HG02678 (cell line): ENCODE results near the gene RBM12.
"Not testable (repeated sequence)": the region's sequence is repeated elsewhere in the genome, so short reads cannot be mapped to it uniquely, and the experiment has no call there.

Experiments used
- ATAC-seq: cut with Tn5 transposase; IDR thresholded peaks from one replicate; pipeline ENCODE4 v1.9.1; 2021; ENCODE audit warnings: mild to moderate bottlenecking, moderate library complexity; ENCODE audit not compliant: unreplicated experiment

The RBM12 gene

DNA sequence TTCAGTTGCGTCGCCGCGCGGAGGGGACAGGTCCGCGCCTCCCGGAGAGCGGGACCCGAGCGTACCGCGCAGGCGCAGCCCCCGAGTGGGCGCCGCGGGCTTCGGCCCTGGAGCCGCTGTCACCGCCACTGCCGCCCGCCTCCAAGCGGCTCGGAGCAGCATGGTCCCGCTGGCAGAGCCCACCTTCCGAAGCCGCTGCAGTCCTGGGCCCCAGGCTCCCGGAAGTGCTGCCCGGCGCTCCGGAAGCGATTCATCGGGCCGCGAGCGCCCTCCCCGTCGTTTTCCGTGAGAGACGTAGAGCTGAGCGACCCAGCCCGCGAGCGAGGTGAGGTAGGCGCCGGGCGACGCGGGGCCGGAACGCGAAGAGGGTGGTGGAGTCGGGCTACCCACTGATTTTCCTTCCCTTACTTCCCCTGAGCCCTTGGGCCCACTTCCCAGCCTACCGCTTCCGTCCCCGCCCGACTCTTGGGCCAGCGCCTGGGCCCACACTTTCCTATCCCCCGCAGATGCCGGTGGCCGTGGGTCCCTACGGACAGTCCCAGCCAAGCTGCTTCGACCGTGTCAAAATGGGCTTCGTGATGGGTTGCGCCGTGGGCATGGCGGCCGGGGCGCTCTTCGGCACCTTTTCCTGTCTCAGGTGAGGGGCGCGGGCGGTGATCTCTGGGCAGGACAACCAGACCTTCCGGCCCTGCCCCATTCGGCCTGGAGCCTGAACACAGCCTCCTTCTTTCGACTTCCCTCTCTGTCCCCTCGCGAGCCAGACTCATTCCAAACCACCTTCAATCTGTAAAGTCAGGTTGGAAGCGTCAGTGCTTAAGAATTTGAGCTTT lies 34.6 kb upstream of the RBM12 start, which contains the start of the genes NFS1 and ROMO1:
Gene NFS1, minus strand, starts transcription at position 226 of the 830 bp plus-strand sequence. Its CDS starts 64 bp downstream, at position 162.
Gene ROMO1, plus strand, starts transcription at position 279 of the 830 bp plus-strand sequence. Its CDS starts 228 bp downstream, at position 507.
- ATAC-seq: peak; percentile 78

DNA sequence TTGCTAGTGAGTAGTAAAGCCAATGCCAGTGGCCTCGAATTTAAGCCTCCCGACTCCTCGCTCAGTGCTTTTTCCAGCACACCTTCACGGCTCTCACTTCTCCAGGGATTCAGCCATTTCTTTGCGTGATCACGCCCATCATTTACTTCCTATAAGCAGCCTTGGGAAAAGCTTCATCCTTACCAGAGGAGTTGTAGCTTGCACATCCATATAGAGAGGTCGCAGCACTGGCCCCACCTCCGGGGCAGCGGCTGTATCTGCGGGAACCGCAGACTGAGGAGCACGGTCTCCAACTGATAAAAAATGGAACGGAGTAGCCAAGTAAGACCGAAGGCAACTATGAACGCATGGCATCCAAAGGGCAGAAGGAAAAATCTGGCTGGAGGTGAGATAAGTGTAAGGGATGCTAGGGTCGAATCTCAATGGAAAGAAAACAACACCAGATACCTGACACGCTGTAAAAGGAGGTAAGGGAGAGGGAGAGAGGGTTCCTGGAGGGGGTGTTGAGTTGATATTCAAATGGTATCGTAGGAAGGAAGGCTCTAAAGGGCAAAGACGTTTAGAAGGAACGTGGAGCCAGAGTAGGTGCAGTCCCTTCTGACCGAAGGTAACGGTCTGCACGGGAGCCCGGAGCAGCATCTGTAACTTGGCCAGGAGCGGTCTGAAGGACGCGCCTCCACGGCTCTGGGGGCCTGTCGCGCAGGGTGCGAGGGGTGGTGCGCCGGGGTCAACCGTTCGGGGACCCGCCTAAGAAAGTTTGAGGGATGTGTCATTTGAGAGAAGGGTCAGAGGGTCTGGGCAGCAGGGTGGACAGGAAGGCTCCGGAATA lies 33.8 kb upstream of the RBM12 start:
- peak; percentile 29 for ATAC-seq

DNA sequence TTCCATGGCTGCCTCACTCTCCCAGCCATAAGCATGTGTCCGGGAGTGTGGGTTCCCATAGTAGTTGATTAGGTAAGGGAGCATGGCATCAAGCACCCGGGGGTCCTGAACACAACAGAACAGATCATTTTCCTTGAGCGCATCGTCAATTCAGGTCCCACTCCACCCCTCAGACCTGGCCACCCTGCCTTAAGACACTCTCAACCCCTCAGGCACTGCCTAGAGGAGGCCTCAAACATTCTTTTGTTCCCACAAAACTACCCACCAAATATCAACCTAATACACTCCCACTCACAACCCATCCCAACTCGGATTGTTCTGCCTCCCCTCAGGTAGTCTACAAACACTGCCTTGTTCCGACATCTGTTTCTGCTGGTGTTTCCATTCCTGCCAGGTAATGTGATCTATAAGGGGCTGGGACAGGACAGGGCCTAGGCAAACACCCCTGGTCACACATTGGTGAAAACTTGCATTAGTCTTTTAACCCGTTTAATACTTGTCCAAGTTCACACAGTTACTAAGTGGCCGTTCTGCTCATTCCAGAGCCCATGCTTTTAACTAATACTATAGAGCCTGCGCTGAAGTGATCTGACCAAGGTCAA lies 33.1 kb upstream of the RBM12 start:
- no peak for ATAC-seq

DNA sequence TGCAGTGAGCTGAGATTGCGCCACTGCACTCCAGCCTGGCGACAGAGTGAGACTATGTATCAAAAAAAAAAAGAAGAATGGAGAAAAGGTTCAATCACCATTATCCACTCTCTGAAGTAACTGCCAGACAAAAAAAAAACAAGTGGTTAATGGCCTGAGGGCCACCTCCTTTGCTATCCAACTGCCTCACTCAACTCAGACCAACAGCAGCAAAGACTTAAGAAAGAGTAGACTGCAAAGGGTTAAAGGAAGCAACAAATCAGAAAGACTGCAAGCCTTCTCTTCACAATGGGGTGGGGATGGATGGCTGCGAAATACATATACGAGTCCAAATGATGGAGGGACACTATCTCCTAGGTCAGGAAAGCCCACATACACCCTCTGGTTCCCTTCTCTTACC lies 31.3 kb upstream of the RBM12 start:
- ATAC-seq: no peak

- ATAC-seq: no peak
These were observed 30.6 kb upstream of the RBM12 start for GRCh38 chr20:35695245-35695749.

DNA sequence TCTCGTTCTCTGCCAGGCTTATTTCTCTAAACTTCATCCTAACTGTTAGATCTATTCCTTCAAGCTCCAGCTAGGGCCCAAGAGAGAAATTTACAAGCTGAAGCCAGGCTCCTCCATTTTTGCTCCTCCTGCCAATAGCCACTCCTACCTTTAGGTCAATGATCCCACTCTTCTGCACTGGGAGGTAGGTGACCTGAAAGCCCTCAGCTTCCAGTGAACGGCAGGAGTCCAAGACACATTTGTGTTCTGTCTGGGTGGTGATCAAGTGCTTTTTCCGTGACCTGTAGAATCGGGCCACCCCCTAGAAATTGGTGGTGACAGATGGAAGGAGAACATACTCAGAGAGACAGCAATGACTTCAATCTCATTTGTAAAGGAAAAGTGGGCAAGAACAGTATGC lies 25.6 kb upstream of the RBM12 start:
- ATAC-seq: no peak

GRCh38 chr20:35686872-35687271 lies 22.2 kb upstream of the RBM12 start:
- not testable (repeated sequence) for ATAC-seq

GRCh38 chr20:35685368-35685767 lies 20.7 kb upstream of the RBM12 start:
- ATAC-seq: not testable (repeated sequence)

GRCh38 chr20:35681960-35682359 lies 17.3 kb upstream of the RBM12 start:
- ATAC-seq: no peak

DNA sequence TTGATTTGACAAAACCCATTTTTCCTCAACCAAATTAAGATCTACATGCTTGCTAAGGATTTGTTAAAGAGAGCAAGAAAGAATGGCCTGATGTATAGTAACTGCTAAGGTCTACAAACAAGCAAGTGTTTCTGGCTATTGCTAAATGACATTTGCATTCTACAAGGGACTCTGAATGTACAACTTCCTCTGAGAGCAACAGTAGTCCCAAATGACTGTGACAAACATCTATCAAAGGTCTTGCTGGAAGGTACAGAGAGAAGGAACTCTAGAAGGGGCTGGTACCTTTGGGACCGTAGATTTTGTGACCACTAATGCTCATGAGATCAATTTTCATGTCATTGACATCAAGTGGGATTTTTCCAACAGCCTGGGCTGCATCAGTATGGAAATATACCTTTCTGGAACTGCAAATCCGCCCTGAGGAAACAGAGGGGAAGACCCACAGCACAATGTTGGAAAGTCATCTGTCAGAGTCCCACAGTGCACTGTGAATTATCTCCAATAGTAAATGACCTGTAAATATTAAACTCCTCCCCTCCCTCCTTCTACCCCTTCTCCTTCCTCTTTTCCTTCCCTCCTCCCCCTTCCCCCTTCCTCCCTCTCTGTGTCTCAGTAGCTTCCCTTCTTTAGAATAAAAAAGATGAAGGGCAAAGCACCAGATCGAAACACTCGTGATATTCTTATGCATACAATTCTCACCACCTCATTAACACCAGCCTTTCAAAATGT lies 15.9 kb upstream of the RBM12 start:
- no peak for ATAC-seq

- no peak for ATAC-seq
These were observed 10.2 kb upstream of the RBM12 start for GRCh38 chr20:35674921-35675320.

DNA sequence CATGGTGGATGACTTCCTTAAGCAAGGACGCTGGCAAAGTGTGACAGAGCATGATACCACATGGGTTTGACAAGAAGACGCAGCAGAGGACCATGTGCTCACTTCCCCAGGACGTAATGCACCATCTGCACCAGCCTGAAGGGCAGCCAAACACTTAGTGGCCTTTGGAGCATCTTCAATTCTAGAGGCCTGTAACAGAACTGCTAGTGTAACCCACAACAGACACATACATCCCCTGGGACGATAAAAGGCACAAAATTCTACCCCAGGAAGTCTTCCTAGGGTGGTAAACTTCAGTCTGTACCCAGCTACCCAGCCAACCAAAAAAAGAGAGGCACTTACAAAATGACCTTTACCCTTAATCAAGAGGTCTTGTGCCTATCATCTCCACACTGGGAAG lies 9.2 kb upstream of the RBM12 start:
- ATAC-seq: no peak

DNA sequence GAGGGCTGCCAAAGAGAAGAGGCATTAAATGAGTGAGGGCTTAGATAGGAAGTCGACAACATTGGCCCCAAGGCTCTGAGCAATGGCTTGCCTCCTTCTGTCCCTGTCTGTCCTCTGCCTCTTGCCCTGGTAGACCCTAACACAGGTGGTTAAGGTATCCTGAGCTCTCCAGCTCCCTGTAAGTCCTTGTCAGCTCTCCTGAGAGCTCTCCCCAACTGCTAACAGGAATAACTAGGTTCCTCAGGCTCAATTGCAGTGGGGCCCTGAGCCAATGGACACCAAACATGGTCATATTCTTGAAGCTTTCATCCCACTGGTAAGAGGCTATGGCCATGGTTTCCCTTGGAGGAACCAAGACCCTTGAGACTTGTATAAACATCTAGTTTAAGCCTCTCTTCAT lies 5.0 kb upstream of the RBM12 start:
- no peak for ATAC-seq

- ATAC-seq: no peak
These were observed 4.5 kb upstream of the RBM12 start for GRCh38 chr20:35669221-35669620.

DNA sequence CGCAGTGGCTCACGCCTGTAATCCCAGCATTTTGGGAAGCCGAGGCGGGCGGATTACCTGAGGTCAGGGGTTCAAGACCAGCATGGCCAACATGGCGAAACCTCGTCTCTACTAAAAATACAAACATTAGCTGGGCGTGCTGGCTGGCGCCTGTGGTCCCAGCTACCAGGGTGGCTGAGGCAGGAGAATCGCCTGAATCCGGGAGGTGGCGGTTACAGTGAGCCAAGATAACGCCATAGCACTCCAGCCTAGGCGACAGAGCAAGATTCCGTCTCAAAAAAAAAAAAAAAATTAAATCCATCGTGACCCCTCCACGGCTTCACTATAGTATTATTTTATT lies 1.2 kb upstream of the RBM12 start:
- ATAC-seq: no peak

GRCh38 chr20:35663516-35664465 lies 909 bp downstream of the RBM12 start:
- ATAC-seq: peak; percentile 37

GRCh38 chr20:35662551-35662950 lies 2.1 kb downstream of the RBM12 start:
- ATAC-seq: no peak

- no peak for ATAC-seq
These were observed 2.8 kb downstream of the RBM12 start for GRCh38 chr20:35661908-35662307.

- no peak for ATAC-seq
These were observed 3.6 kb downstream of the RBM12 start for GRCh38 chr20:35661053-35661452.
